ENCODE data around the gene KRTDAP.
"Not testable (repeated sequence)": the region's sequence is repeated elsewhere in the genome, so short reads cannot be mapped to it uniquely, and the experiment has no call there.

KRTDAP gene

GRCh38 chr19:35461788-35462187, 28.5 kb downstream of the KRTDAP start:
- H3K36me3 ChIP-seq (ENCODE audit: insufficient read depth, low read length); H3K4me1 ChIP-seq (ENCODE audit: insufficient read depth, low read length); H3K27ac ChIP-seq (ENCODE audit: low read depth, low read length); H3K4me3 ChIP-seq (ENCODE audit: low read length); H3K27me3 ChIP-seq (ENCODE audit: insufficient read depth, low read length); H3K9ac ChIP-seq (ENCODE audit: low read depth, low read length); H3K9me3 ChIP-seq (ENCODE audit: insufficient read depth, low read depth, low read length): not testable (repeated sequence)

- Histone ChIP-seq H3K9ac (ENCODE audit: low read depth, low read length) (no peak overlapping the region), H3K36me3 (ENCODE audit: insufficient read depth, low read length) (no peaks in the 10 kb centered on the region), H3K4me1 (ENCODE audit: insufficient read depth, low read length) (no peaks in the 10 kb centered on the region), H3K4me3 (ENCODE audit: low read length) (no peak overlapping the region), H3K9me3 (ENCODE audit: insufficient read depth, low read depth, low read length) (no peaks in the 10 kb centered on the region), H3K27me3 (ENCODE audit: insufficient read depth, low read length) (no peaks in the 10 kb centered on the region), H3K27ac (ENCODE audit: low read depth, low read length) (no peak overlapping the region)
- WGBS, result 92% methylated on average over 9 of the region's 9 CpGs
Observed at GRCh38 chr19:35461060-35461459, 29.2 kb downstream of the KRTDAP start.

- H3K4me1 ChIP-seq (ENCODE audit: insufficient read depth, low read length), result no peaks in the 10 kb centered on the region
- H3K36me3 ChIP-seq (ENCODE audit: insufficient read depth, low read length), result no peaks in the 10 kb centered on the region
- no peaks in the 10 kb centered on the region for H3K9me3 ChIP-seq (ENCODE audit: insufficient read depth, low read depth, low read length)
- WGBS, result 91% methylated on average over 9 of the region's 10 CpGs
- H3K27me3 ChIP-seq (ENCODE audit: insufficient read depth, low read length), result no peaks in the 10 kb centered on the region
- H3K4me3 ChIP-seq (ENCODE audit: low read length), result no peak overlapping the region
- no peak overlapping the region for H3K27ac ChIP-seq (ENCODE audit: low read depth, low read length)
- no peak overlapping the region for H3K9ac ChIP-seq (ENCODE audit: low read depth, low read length)
Observed at GRCh38 chr19:35460608-35461007, 29.7 kb downstream of the KRTDAP start.

- H3K36me3 ChIP-seq (ENCODE audit: insufficient read depth, low read length), result no peaks in the 10 kb centered on the region
- H3K9me3 ChIP-seq (ENCODE audit: insufficient read depth, low read depth, low read length), result no peaks in the 10 kb centered on the region
- no peak overlapping the region for H3K4me3 ChIP-seq (ENCODE audit: low read length)
- WGBS, result 86% methylated on average over 14 of the region's 14 CpGs
- H3K9ac ChIP-seq (ENCODE audit: low read depth, low read length), result no peak overlapping the region
- H3K4me1 ChIP-seq (ENCODE audit: insufficient read depth, low read length), result no peaks in the 10 kb centered on the region
- no peaks in the 10 kb centered on the region for H3K27me3 ChIP-seq (ENCODE audit: insufficient read depth, low read length)
- H3K27ac ChIP-seq (ENCODE audit: low read depth, low read length), result no peak overlapping the region
Observed at GRCh38 chr19:35459414-35460082, 30.7 kb downstream of the KRTDAP start.

GRCh38 chr19:35458731-35459391, 31.4 kb downstream of the KRTDAP start:
- no peaks in the 10 kb centered on the region for H3K36me3 ChIP-seq (ENCODE audit: insufficient read depth, low read length)
- H3K9me3 ChIP-seq (ENCODE audit: insufficient read depth, low read depth, low read length), result no peaks in the 10 kb centered on the region
- WGBS, result 83% methylated on average over 9 of the region's 10 CpGs
- no peaks in the 10 kb centered on the region for H3K27me3 ChIP-seq (ENCODE audit: insufficient read depth, low read length)
- no peaks in the 10 kb centered on the region for H3K4me1 ChIP-seq (ENCODE audit: insufficient read depth, low read length)
- H3K4me3 ChIP-seq (ENCODE audit: low read length), result no peak overlapping the region
- no peak overlapping the region for H3K9ac ChIP-seq (ENCODE audit: low read depth, low read length)
- H3K27ac ChIP-seq (ENCODE audit: low read depth, low read length), result no peak overlapping the region

- no peaks in the 10 kb centered on the region for H3K9me3 ChIP-seq (ENCODE audit: insufficient read depth, low read depth, low read length)
- no peak overlapping the region for H3K9ac ChIP-seq (ENCODE audit: low read depth, low read length)
- no peaks in the 10 kb centered on the region for H3K36me3 ChIP-seq (ENCODE audit: insufficient read depth, low read length)
- H3K4me3 ChIP-seq (ENCODE audit: low read length), result no peak overlapping the region
- no peaks in the 10 kb centered on the region for H3K4me1 ChIP-seq (ENCODE audit: insufficient read depth, low read length)
- H3K27me3 ChIP-seq (ENCODE audit: insufficient read depth, low read length), result no peaks in the 10 kb centered on the region
- H3K27ac ChIP-seq (ENCODE audit: low read depth, low read length), result no peak overlapping the region
- WGBS, result 85% methylated on average over 1 of the region's 1 CpG
Observed at GRCh38 chr19:35458192-35458591, 32.1 kb downstream of the KRTDAP start.

GRCh38 chr19:35457173-35457572, 33.1 kb downstream of the KRTDAP start:
- Histone ChIP-seq H3K27ac (ENCODE audit: low read depth, low read length) (no peak overlapping the region), H3K9ac (ENCODE audit: low read depth, low read length) (no peak overlapping the region), H3K36me3 (ENCODE audit: insufficient read depth, low read length) (no peaks in the 10 kb centered on the region), H3K27me3 (ENCODE audit: insufficient read depth, low read length) (no peaks in the 10 kb centered on the region), H3K4me1 (ENCODE audit: insufficient read depth, low read length) (no peaks in the 10 kb centered on the region), H3K9me3 (ENCODE audit: insufficient read depth, low read depth, low read length) (no peaks in the 10 kb centered on the region), H3K4me3 (ENCODE audit: low read length) (no peak overlapping the region)
- 94% methylated on average over 5 of the region's 5 CpGs for WGBS

- Histone ChIP-seq H3K4me3 (ENCODE audit: low read length) (no peak overlapping the region), H3K9ac (ENCODE audit: low read depth, low read length) (no peak overlapping the region), H3K4me1 (ENCODE audit: insufficient read depth, low read length) (no peaks in the 10 kb centered on the region), H3K27me3 (ENCODE audit: insufficient read depth, low read length) (no peaks in the 10 kb centered on the region), H3K36me3 (ENCODE audit: insufficient read depth, low read length) (no peaks in the 10 kb centered on the region), H3K9me3 (ENCODE audit: insufficient read depth, low read depth, low read length) (no peaks in the 10 kb centered on the region), H3K27ac (ENCODE audit: low read depth, low read length) (no peak overlapping the region)
- WGBS, result 90% methylated on average over 3 of the region's 3 CpGs
Observed at GRCh38 chr19:35455616-35456201, 34.6 kb downstream of the KRTDAP start.

GRCh38 chr19:35454663-35455062, 35.6 kb downstream of the KRTDAP start:
- WGBS, result 97% methylated on average over 2 of the region's 2 CpGs
- Histone ChIP-seq H3K9me3 (ENCODE audit: insufficient read depth, low read depth, low read length) (no peaks in the 10 kb centered on the region), H3K36me3 (ENCODE audit: insufficient read depth, low read length) (no peaks in the 10 kb centered on the region), H3K4me3 (ENCODE audit: low read length) (no peak overlapping the region), H3K4me1 (ENCODE audit: insufficient read depth, low read length) (no peaks in the 10 kb centered on the region), H3K27ac (ENCODE audit: low read depth, low read length) (no peak overlapping the region), H3K27me3 (ENCODE audit: insufficient read depth, low read length) (no peaks in the 10 kb centered on the region), H3K9ac (ENCODE audit: low read depth, low read length) (no peak overlapping the region)

GRCh38 chr19:35451338-35452096, 38.7 kb downstream of the KRTDAP start:
- Histone ChIP-seq H3K9ac (ENCODE audit: low read depth, low read length) (no peak overlapping the region), H3K4me3 (ENCODE audit: low read length) (no peak overlapping the region), H3K9me3 (ENCODE audit: insufficient read depth, low read depth, low read length) (no peaks in the 10 kb centered on the region), H3K4me1 (ENCODE audit: insufficient read depth, low read length) (no peaks in the 10 kb centered on the region), H3K36me3 (ENCODE audit: insufficient read depth, low read length) (no peaks in the 10 kb centered on the region), H3K27ac (ENCODE audit: low read depth, low read length) (no peak overlapping the region), H3K27me3 (ENCODE audit: insufficient read depth, low read length) (no peaks in the 10 kb centered on the region)
- WGBS, result 95% methylated on average over 7 of the region's 7 CpGs

GRCh38 chr19:35449359-35450043, 40.8 kb downstream of the KRTDAP start:
- Histone ChIP-seq H3K9ac (ENCODE audit: low read depth, low read length) (no peak overlapping the region), H3K36me3 (ENCODE audit: insufficient read depth, low read length) (no peaks in the 10 kb centered on the region), H3K9me3 (ENCODE audit: insufficient read depth, low read depth, low read length) (no peaks in the 10 kb centered on the region), H3K4me1 (ENCODE audit: insufficient read depth, low read length) (no peaks in the 10 kb centered on the region), H3K27me3 (ENCODE audit: insufficient read depth, low read length) (no peaks in the 10 kb centered on the region), H3K27ac (ENCODE audit: low read depth, low read length) (no peak overlapping the region), H3K4me3 (ENCODE audit: low read length) (no peak overlapping the region)
- WGBS, result 93% methylated on average over 27 of the region's 27 CpGs
